ENCODE results near the gene L1TD1.

- TF ChIP-seq CTCF (conservative IDR thresholded peaks at IDR 0.05 in 1 of 2, IDR thresholded peaks at IDR 0.05 in 1 of 2; ENCODE audit: extremely low read depth in 1 of 2, insufficient read depth in 1 of 2, low read depth in 1 of 2, low read length in 2 of 2) (no peak), EZH2 (IDR thresholded peaks at IDR 0.05; ENCODE audit: borderline replicate concordance, low read length) (no peak)
These were observed 39.3 kb downstream of the L1TD1 start for GRCh38 chr1:62233926-62234450.

Data from mammary epithelial cell (primary cell).